Activated CD8-positive, alpha-beta memory T cell treated with anti-CD3 and anti-CD28 coated beads for 36 hours (primary cell): Measurements from ENCODE around the gene CHL1. TPM values are rescaled to one million over a fixed set of nuclear protein-coding genes. Genes with fewer than 3 reads are reported as not detected.

ENCODE experiments used
- CTCF ChIA-PET: fragments of 350-600 bp; sonication (Branson Sonifier 250); formaldehyde crosslinking; loops from one replicate; lab custom pipeline; 2021; ENCODE audit warnings: antibody characterized with exemption; lab: Charles Lee
- POLR2A ChIA-PET: fragments of 350-600 bp; sonication (Branson Sonifier 250); formaldehyde crosslinking; loops from one replicate; lab custom pipeline; 2021; ENCODE audit warnings: antibody characterized with exemption; lab: Charles Lee
- total RNA-seq, 2 experiments: library from RNA; stranded (reverse); gene quantifications; one replicate each; pipeline ENCODE4 v1.2.3, GENCODE V29; 2021

CHL1 gene
- total RNA-seq, 2 experiments from 2014 or later: not detected

GRCh38 chr3:447671-448070 is 251.1 kb downstream of the CHL1 start:
- CTCF ChIA-PET: no interaction called here
- POLR2A ChIA-PET: no interaction called here

DNA sequence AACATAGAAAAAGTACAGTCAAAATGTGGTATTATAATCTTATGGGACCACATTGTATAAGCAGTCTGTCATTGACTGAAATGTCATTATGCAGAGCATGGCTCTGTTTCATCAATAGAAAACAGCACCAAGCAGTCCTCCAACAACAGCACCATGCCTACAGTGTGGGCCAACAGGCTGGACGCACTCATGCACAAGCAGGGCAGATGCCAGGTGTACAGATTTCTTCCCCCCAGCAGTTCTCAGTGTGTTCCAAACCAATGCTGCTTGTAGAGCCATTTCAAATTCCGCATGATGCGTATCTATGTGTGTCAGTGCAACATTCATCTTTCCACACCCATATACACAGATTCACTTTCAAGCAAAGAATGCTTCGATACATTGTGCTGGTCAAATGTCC is 253.1 kb downstream of the CHL1 start:
- POLR2A ChIA-PET: no interaction called here
- CTCF ChIA-PET: no interaction called here

DNA sequence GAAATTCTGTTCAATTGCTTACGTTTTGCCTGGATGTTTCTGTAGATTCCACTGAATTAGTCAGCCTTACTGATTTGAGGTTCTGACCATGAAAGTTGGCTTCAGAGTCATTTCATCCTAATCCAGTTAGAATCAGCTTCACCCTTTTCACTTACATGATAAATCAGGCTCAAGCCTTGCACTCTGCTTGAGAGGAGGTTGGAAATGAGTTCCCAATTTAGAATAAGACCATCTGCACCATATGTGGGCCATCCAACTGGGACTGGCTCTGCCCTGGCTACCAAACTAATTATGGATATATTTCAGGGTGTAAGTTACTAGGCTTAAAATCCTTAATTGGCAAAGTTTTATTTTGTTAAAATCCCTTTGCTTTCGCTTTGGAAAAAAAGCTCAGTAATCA is 255.7 kb downstream of the CHL1 start:
- CTCF ChIA-PET: no interaction called here
- POLR2A ChIA-PET: no interaction called here

- CTCF ChIA-PET: no interaction called here
- POLR2A ChIA-PET: no interaction called here
Observed at GRCh38 chr3:453106-453505, 256.5 kb downstream of the CHL1 start.

DNA sequence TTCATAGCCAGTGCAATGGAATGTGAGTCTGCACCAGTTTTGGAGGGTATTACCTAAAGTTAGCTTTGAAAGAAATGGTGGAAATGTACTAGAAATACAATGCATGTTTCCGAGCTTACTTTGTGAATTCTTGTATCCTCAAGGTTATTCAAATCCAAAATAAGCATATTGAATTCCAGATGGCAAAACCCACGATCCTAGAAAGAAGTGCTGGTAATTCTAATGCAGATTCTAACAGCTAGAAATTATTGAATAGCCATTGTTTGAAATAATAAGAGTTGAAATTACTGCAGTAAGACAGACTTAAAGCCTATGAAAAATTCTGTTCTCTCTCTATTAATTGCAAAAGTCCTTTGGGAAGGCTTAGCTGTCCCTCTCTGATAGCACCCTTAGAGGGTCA is 258.4 kb downstream of the CHL1 start:
- ChIA-PET CTCF (no interaction called here), POLR2A (no interaction called here)

DNA sequence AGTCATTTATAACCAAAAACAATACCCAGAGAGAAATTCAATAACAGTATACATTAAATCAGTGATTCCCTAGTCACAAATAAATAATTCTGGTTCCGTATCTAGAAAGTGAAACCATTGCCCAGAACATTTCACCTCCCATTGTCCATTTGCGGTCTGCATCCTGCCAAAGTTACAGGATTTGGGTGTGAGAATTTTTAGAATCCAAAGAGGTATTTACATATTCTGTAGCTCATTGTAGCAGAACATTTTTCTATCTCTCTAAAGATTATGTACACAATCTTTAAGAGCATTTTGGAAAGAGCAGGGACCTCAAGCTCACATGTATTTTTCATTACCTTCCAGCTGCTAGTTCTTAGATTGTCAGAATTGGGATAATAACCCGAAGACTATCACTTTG is 261.6 kb downstream of the CHL1 start:
- CTCF ChIA-PET: no interaction called here
- POLR2A ChIA-PET: no interaction called here

GRCh38 chr3:458653-459310 is 262.2 kb downstream of the CHL1 start:
- ChIA-PET CTCF (no interaction called here), POLR2A (no interaction called here)
